Measurements from ENCODE around the gene MCL1.

DNA sequence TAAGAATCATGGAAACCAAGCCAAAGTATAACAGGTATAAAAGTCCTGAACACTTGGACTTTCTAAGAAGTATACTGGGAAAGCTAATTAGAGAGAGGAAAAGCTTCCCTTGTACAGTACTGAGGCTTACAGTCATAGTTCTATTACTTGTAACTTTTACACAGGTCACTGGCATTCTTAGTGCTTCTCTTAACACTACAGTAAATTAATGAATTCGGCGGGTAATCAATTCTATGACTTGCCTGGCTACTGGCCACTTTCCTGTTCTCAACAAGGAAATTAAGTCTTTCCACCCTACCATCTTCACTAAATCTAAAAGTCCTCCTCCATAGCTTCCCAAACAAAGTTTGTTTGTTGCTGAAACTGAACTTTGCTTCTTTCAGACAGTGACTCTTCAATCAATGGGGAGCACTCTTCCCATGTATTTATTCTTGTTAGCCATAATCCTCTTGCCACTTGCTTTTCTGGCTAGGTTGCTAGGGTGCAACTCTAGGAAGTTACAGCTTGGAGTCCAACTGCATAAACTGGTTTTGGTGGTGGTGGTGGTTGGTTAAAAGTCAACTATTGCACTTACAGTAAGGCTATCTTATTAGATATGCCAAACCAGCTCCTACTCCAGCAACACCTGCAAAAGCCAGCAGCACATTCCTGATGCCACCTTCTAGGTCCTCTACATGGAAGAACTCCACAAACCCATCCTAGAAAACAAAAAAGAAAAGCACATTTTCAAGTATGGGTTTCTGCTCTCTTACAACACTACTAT is 2.4 kb downstream of the MCL1 start:
- TF ChIP-seq, protein P1, sequence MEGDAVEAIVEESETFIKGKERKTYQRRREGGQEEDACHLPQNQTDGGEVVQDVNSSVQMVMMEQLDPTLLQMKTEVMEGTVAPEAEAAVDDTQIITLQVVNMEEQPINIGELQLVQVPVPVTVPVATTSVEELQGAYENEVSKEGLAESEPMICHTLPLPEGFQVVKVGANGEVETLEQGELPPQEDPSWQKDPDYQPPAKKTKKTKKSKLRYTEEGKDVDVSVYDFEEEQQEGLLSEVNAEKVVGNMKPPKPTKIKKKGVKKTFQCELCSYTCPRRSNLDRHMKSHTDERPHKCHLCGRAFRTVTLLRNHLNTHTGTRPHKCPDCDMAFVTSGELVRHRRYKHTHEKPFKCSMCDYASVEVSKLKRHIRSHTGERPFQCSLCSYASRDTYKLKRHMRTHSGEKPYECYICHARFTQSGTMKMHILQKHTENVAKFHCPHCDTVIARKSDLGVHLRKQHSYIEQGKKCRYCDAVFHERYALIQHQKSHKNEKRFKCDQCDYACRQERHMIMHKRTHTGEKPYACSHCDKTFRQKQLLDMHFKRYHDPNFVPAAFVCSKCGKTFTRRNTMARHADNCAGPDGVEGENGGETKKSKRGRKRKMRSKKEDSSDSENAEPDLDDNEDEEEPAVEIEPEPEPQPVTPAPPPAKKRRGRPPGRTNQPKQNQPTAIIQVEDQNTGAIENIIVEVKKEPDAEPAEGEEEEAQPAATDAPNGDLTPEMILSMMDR (IDR thresholded peaks at IDR 0.05): no peak
- TF ChIP-seq ZFX (IDR thresholded peaks at IDR 0.05; ENCODE audit: borderline replicate concordance): no peak

Measured in 22Rv1 (cell line).